BJ (cell line): ENCODE results near the gene STARD9. TPM values are rescaled to one million over a fixed set of nuclear protein-coding genes. Genes with fewer than 3 reads are reported as not detected.

ENCODE experiments used
- CTCF ChIA-PET: fragments of 350-600 bp; formaldehyde crosslinking; extraction: SDS; loops from one replicate; lab custom pipeline; 2021; ENCODE audit warnings: antibody characterized with exemption, inconsistent platforms; lab: Yijun Ruan, JAX
- POLR2A ChIA-PET: fragments of 300-600 bp; sonication (Branson Sonifier 250); formaldehyde crosslinking; extraction: SDS; loops from one replicate; lab custom pipeline; 2021; ENCODE audit warnings: antibody characterized with exemption; lab: Charles Lee
- DNase-seq: peaks from one replicate; pipeline ENCODE4 v3.0.0-alpha.2; 2011; ENCODE audit warnings: low read depth
- H3K27me3 ChIP-seq: 2 replicates; pipeline ENCODE4 v1.6.0; 2011; ENCODE audit warnings: low read length; ENCODE audit not compliant: control insufficient read depth, insufficient read depth
- H3K36me3 ChIP-seq: 2 replicates; pipeline ENCODE4 v1.5.1; 2011; ENCODE audit warnings: low read length; ENCODE audit not compliant: control insufficient read depth, insufficient read depth
- H3K4me3 ChIP-seq: 2 replicates; pipeline ENCODE4 v1.5.1; 2011; ENCODE audit warnings: low read depth, mild to moderate bottlenecking, control low read depth, low read length
- CTCF ChIP-seq: IDR thresholded peaks from 2 replicates; pipeline ENCODE4 v1.5.1; 2011; ENCODE audit warnings: low read depth, mild to moderate bottlenecking, control low read depth, inconsistent platforms, low read length, moderate library complexity; ENCODE audit not compliant: insufficient read depth
- polyA plus RNA-seq: library from polyadenylated mRNA; depleted of rRNA; stranded (reverse); fragments of >200 nt; gene quantifications from 2 replicates; pipeline ENCODE4 v1.2.3, GENCODE V29; 2011

STARD9 gene
- polyA plus RNA-seq, 1 experiment, result 2.3 TPM

GRCh38 chr15:42707068-42707467 lies 131.7 kb downstream of the STARD9 start:
- Histone ChIP-seq H3K4me3 (no peak overlapping the region), H3K27me3 (no peaks in the 10 kb centered on the region), H3K36me3 (no peaks in the 10 kb centered on the region)
- ChIA-PET POLR2A (no interaction called here), CTCF (interaction anchor here (1.6 to 4.0 kb wide), 2 partner anchors 9 to 219 kb away, joined by 5 to 30 read pairs; no protein-coding TSS in a partner anchor)
- DNase-seq, result no peak
- TF ChIP-seq CTCF, result no peak

- no peak for DNase-seq
- ChIA-PET POLR2A (no interaction called here), CTCF (interaction anchor here (1.0 to 1.6 kb wide), 2 partner anchors 10 to 219 kb away, joined by 3 to 9 read pairs; no protein-coding TSS in a partner anchor)
Observed at GRCh38 chr15:42707873-42708544, 132.6 kb downstream of the STARD9 start.

GRCh38 chr15:42710662-42711061 lies 135.3 kb downstream of the STARD9 start:
- no peaks in the 10 kb centered on the region for H3K27me3 ChIP-seq
- no peak for TF ChIP-seq CTCF
- H3K4me3 ChIP-seq, result no peak overlapping the region
- POLR2A ChIA-PET, result no interaction called here
- DNase-seq, result no peak
- CTCF ChIA-PET, result interaction anchor here (0.7 to 1.0 kb wide), 2 partner anchors 26 to 216 kb away, joined by 3 to 4 read pairs; no protein-coding TSS in a partner anchor
- H3K36me3 ChIP-seq, result no peaks in the 10 kb centered on the region

More at GRCh38 chr15:42707873-42708544, 132.6 kb downstream of the STARD9 start:
- no peak for TF ChIP-seq CTCF
- Histone ChIP-seq H3K4me3 (no peak overlapping the region), H3K27me3 (no peaks in the 10 kb centered on the region), H3K36me3 (no peaks in the 10 kb centered on the region)

- CTCF ChIA-PET, result interaction anchor here (1.0 kb wide), 1 partner anchor 215 kb away, joined by 4 read pairs; no protein-coding TSS in a partner anchor
- POLR2A ChIA-PET, result no interaction called here
Observed at GRCh38 chr15:42711746-42712145, 136.3 kb downstream of the STARD9 start.

More at GRCh38 chr15:42711746-42712145, 136.3 kb downstream of the STARD9 start:
- DNase-seq, result no peak
- H3K36me3 ChIP-seq, result no peaks in the 10 kb centered on the region
- H3K4me3 ChIP-seq, result no peak overlapping the region
- no peaks in the 10 kb centered on the region for H3K27me3 ChIP-seq
- no peak for TF ChIP-seq CTCF
